SW 1271 (cell line): ENCODE measurements around the gene TADA3.

Source experiments
- DNase-seq, 2 experiments: peaks; one replicate each; lab custom pipeline; 2025; lab: John Stamatoyannopoulos, UW

The TADA3 gene

DNA sequence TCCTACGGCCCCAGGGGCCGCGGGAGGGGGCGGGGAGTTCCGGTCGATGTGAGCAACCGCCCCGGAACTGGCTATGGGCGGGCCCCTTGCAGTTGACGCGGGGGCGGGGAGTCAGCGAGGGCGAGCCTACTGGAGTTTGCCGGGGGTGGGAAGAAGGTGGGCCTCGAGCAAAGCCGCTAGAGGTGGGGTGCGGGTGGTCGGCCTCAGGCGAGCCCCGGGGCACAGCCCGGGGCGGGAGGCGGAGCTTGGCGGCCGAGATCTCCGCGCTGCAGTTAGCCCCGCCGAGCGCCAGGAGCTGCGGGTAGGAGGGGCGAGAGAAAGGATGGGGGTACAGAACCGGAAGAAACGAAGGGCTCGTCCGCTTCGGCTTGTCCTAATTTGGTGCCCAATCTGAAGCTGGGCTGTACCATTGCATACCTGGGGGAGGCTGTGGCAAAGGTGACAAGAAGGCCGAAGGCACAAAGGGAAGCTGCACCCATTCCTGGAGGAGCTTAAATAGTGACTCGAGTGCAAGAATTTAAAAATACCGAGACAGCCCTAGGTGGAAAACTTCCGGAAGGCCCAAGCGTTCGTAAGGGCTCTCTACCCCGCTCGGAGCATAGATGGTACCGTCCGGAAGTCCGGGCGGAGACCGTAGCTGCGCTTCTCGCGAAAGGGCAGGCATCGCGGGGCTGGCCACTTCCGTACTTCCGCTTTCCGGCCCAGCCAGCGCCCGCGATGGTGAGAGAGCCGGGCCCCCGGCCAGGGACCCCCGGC, at the start of gene TADA3, which contains the start of gene ARPC4:
Gene TADA3, minus strand, starts transcription at position 69 of the 756 bp plus-strand sequence. CDS start 1,007 bp downstream, outside the sequence.
Gene ARPC4, plus strand, starts transcription at position 678 of the 756 bp plus-strand sequence. Its CDS starts 40 bp downstream, at position 718.
- peak; percentile 93 to 99 for DNase-seq

DNA sequence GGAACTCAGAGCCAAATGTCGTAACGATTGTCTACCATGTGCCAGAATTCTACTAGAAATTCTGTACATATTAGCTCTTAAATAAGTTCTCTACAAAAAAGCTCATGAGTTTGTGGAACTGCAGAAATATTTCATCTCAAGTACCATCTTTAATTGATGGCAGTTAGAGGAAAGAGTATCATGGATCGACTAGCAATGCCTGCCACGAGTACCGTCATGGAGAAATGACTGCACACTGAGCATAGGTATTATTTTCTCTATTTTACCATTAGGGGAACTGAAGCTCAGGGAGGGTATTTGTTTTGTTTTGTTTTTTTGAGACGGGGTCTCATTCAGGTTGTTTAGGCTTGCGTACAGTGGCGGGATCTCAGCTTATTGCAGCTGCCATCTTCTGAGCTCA, 48.7 kb upstream of the TADA3 start:
- DNase-seq: no peak

- DNase-seq: no peak
Measured at GRCh38 chr3:9838856-9839255, 46.6 kb upstream of the TADA3 start.

- no peak for DNase-seq
Measured at GRCh38 chr3:9837701-9838582, 45.7 kb upstream of the TADA3 start.

- DNase-seq: no peak
Measured at GRCh38 chr3:9834520-9835380, 42.5 kb upstream of the TADA3 start.

- no peak for DNase-seq
Measured at GRCh38 chr3:9833078-9833477, 40.8 kb upstream of the TADA3 start.

- DNase-seq: no peak
Measured at GRCh38 chr3:9831253-9831652, 39.0 kb upstream of the TADA3 start.

GRCh38 chr3:9828801-9829755, 36.8 kb upstream of the TADA3 start:
- no peak for DNase-seq

GRCh38 chr3:9826815-9827573, 34.7 kb upstream of the TADA3 start:
- no peak for DNase-seq

GRCh38 chr3:9825451-9826040, 33.3 kb upstream of the TADA3 start:
- no peak for DNase-seq

DNA sequence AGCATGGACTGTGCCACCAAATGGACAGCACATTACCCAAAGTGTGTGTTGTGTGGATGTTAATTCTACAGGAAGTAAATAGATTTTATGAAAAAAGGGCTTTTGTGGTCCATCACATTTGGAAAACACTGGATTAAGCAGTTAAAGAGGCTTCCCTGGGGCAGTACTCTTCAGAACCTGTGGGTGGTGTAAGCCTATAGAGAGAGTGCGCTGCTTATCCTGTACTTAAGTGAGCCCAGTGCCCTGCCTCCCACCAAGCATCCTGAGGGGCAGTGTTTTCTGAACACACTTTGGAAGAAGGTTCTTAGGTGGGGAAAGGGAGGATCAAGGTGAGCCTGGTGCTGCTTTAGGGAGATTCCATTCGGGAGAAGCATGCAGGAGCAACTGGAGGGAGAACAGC, 28.7 kb upstream of the TADA3 start:
- peak in 1 of 2 experiments; percentile 56 for DNase-seq

DNA sequence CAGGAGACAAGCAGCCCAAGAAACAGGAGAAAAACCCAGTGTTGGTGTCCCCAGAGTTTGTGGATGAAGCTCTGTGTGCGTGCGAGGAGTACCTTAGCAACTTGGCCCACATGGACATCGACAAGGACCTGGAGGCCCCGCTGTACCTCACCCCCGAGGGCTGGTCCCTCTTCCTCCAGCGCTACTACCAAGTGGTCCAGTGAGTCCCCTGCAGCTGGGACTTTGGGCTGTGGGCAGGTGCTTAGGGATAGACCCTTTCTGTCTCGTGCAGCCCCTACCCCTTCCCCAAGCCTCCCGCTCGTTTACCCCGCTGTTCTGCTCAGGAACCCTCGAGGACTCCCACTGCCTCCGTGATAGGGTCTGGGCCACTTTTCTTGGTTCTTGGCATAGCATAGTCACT, 28.3 kb upstream of the TADA3 start:
- DNase-seq: no peak

- no peak for DNase-seq
Measured at GRCh38 chr3:9818666-9819335, 26.5 kb upstream of the TADA3 start.

GRCh38 chr3:9817436-9817835, 25.2 kb upstream of the TADA3 start:
- no peak for DNase-seq

GRCh38 chr3:9815986-9816385, 23.7 kb upstream of the TADA3 start:
- DNase-seq: no peak

- no peak for DNase-seq
Measured at GRCh38 chr3:9812870-9813483, 20.7 kb upstream of the TADA3 start.

- DNase-seq: no peak
Measured at GRCh38 chr3:9810846-9811245, 18.6 kb upstream of the TADA3 start.

GRCh38 chr3:9810433-9810770, 18.1 kb upstream of the TADA3 start:
- no peak for DNase-seq
